ENCODE measurements around the gene FBXL16. TPM values are rescaled to one million over a fixed set of nuclear protein-coding genes. Genes with fewer than 3 reads are reported as not detected.

The FBXL16 gene
- total and polyA plus RNA-seq, 9 of the 15 experiments (the other 6 are each of a cell fraction or from before 2014, with no cell fraction given), result 0.21 to 8.2 (median 1.7) TPM

DNA sequence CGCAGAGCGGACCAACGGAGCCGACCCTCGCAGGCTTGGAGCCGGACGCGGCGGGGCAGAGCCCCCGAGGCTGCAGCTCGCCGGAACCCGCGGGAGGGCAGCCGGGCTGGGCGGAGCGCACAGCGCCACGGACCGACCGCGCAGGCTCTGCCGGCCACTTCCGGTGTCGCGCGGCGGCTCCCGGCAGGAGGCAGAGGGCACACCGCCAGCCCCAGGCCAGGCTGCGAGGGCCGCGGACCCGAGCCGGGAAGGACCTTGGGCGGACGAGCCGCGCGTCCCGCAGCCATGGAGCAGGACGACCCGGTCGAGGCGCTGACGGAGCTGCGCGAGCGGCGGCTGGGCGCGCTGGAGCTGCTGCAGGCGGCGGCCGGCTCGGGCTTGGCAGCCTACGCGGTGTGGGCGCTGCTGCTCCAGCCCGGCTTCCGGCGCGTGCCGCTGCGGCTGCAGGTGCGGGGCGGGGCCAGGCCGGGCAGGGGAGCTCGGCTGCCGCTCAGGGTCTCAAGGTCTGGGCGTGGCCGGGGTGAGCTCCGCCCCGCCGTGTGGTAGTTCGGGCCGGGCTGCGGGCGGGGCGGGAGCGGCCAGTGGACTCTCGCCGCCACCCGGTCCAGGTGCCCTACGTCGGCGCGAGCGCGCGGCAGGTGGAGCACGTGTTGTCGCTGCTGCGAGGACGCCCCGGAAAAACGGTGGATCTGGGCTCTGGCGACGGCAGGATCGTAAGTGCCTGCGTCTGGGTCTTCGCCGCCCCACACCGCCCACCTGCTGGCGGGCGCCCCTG, 15.6 kb upstream of the FBXL16 start, which contains the start of gene ANTKMT (continued):
- TF ChIP-seq HDAC3 (IDR thresholded peaks at IDR 0.05; ENCODE audit: borderline replicate concordance, partially characterized antibody) (no peak), ZSCAN29 (IDR thresholded peaks at IDR 0.05) (no peak), KDM5B (IDR thresholded peaks at IDR 0.05; ENCODE audit: insufficient replicate concordance, low read depth, low read length) (peak; percentile 84), PCBP2 (IDR thresholded peaks at IDR 0.05; ENCODE audit: low read depth, low read length, poor library complexity, severe bottlenecking) (no peak), MITF (IDR thresholded peaks at IDR 0.05) (peak; percentile 5; the same call in 1 of the 2 replicates), OTX1 (CRISPR knock-in tag; IDR thresholded peaks at IDR 0.05) (no peak), SIX5 (IDR thresholded peaks at IDR 0.05; ENCODE audit: borderline replicate concordance in 1 of 2, insufficient read depth in 1 of 2, low read depth in 1 of 2, low read length in 2 of 2) (peak; percentile 44 to 52; a peak in 3 of 4 replicates), MGA (IDR thresholded peaks at IDR 0.05) (peak; percentile 97), TRIM25 (IDR thresholded peaks at IDR 0.05; ENCODE audit: borderline replicate concordance) (no peak)

Measured in K562 (cell line).